K562 (cell line): ENCODE results near the gene STX12. TPM values are rescaled to one million over a fixed set of nuclear protein-coding genes. Genes with fewer than 3 reads are reported as not detected.
A peak's percentile ranks its signal among the peaks of the same experiment; 100 is the strongest.

ENCODE experiments used
- BHLHE40 ChIP-seq: IDR thresholded peaks from 2 replicates; pipeline ENCODE4 v1.6.1; 2011; ENCODE audit warnings: low read length, improper control_type of control experiment
- BRF1 ChIP-seq: IDR thresholded peaks from 3 replicates; pipeline ENCODE4 v1.6.1; 2011; ENCODE audit warnings: borderline replicate concordance, mild to moderate bottlenecking; ENCODE audit not compliant: insufficient read length; ENCODE audit errors: extremely low read depth
- HLTF ChIP-seq: fragments of 450-650 bp; IDR thresholded peaks from 2 replicates; pipeline ENCODE4 v1.6.1; 2016
- KLF10 ChIP-seq: fragments of 250-450 bp; sonication (Bioruptor Pico); IDR thresholded peaks from 2 replicates; pipeline ENCODE4 v1.6.1; 2021; ENCODE audit warnings: matching md5 sums
- PTRF ChIP-seq: fragments of 450-650 bp; IDR thresholded peaks from 2 replicates; pipeline ENCODE4 v1.6.1; 2016; ENCODE audit warnings: mild to moderate bottlenecking, missing genetic modification characterization, missing compliant biosample characterization
- SAFB ChIP-seq: fragments of 200-400 bp; formaldehyde crosslinking; IDR thresholded peaks from 2 replicates; pipeline ENCODE4 v1.6.1; 2017; ENCODE audit warnings: low read depth, low read length, borderline replicate concordance
- SAP30 ChIP-seq: fragments of 200-600 bp; sonication (generic); IDR thresholded peaks from 2 replicates; pipeline ENCODE4 v1.6.1; 2012; ENCODE audit warnings: borderline replicate concordance, low read depth, mild to moderate bottlenecking, moderate library complexity, low read length, control low read depth, inconsistent platforms; ENCODE audit not compliant: insufficient read depth, poor library complexity, severe bottlenecking
- SNRNP70 ChIP-seq: fragments of 200-400 bp; formaldehyde crosslinking; optimal IDR thresholded peaks from 2 replicates; pipeline ENCODE3; 2017; ENCODE audit warnings: low read depth, low read length
- SPI1 ChIP-seq: IDR thresholded peaks from 2 replicates; pipeline ENCODE4 v1.6.1; 2011; ENCODE audit warnings: low read depth, low read length, control low read depth, borderline replicate concordance
- SREBF2 ChIP-seq: sonication (generic); formaldehyde crosslinking; IDR thresholded peaks from 2 replicates; pipeline ENCODE4 v1.4.0; 2020; ENCODE audit warnings: mild to moderate bottlenecking, missing genetic modification reagents
- ZNF384 ChIP-seq: IDR thresholded peaks from 2 replicates; pipeline ENCODE4 v1.6.1; 2012; ENCODE audit warnings: low read depth, low read length, improper control_type of control experiment
- ZNF584 ChIP-seq: fragments of 200-800 bp; sonication (Bioruptor generic); IDR thresholded peaks from 2 replicates; pipeline ENCODE4 v1.6.1; 2016; ENCODE audit warnings: low read depth, mild to moderate bottlenecking, missing genetic modification characterization, missing compliant biosample characterization
- ZNF695 ChIP-seq: fragments of 450-650 bp; formaldehyde crosslinking; IDR thresholded peaks from 2 replicates; pipeline ENCODE4 v1.4.0; 2020; ENCODE audit warnings: mild to moderate bottlenecking, moderate library complexity
- ZNF699 ChIP-seq: fragments of 250-450 bp; sonication (Bioruptor Pico); IDR thresholded peaks from 2 replicates; pipeline ENCODE4 v1.8.0; 2021; ENCODE audit warnings: mild to moderate bottlenecking, moderate library complexity; ENCODE audit not compliant: insufficient replicate concordance
- polyA plus RNA-seq, 8 experiments: library from polyadenylated mRNA; depleted of rRNA in 4 of 8; stranded (reverse) in 5 of 8; unstranded in 3 of 8; fragments of >200 nt; fragmentation: Nextera tagmentation in 2 of 8; fragmentation: Illumina TruSeq in 1 of 8; extraction: Ambion mirVana in 2 of 8; extraction: Trizol in 1 of 8; gene quantifications; 2 replicates each; pipeline versions ENCODE4 v1.2.1 to v1.2.3, GENCODE V29; 2011 to 2014; ENCODE audit warnings: inconsistent platforms in 1 of 8, missing spikeins in 1 of 8
- total RNA-seq, 7 experiments: library from RNA; depleted of rRNA in 6 of 7; stranded (reverse); fragments of >200 nt in 6 of 7; fragmentation: Illumina TruSeq in 2 of 7; extraction: Trizol in 2 of 7; gene quantifications; 2 replicates each; pipeline versions ENCODE4 v1.2.1 to v1.2.3, GENCODE V29; 2011 to 2021; ENCODE audit warnings: low replicate concordance in 1 of 7
- TF ChIP-seq, protein P1 (sequence below): sonication (generic); formaldehyde crosslinking; IDR thresholded peaks from 2 replicates; pipeline ENCODE4 v1.5.0; 2020; ENCODE audit warnings: missing genetic modification reagents
- TF ChIP-seq, protein P2 (sequence below): fragments of 250-450 bp; sonication (Bioruptor Pico); IDR thresholded peaks from 2 replicates; pipeline ENCODE4 v1.8.0; 2022; ENCODE audit warnings: moderate library complexity, mild to moderate bottlenecking, inconsistent platforms
- TF ChIP-seq, protein P3 (sequence below): sonication (generic); formaldehyde crosslinking; IDR thresholded peaks from 2 replicates; pipeline ENCODE4 v1.8.0; 2022; ENCODE audit warnings: missing genetic modification reagents, mild to moderate bottlenecking, moderate library complexity, borderline replicate concordance
- TF ChIP-seq, protein P4 (sequence below): fragments of 450-650 bp; IDR thresholded peaks from 2 replicates; pipeline ENCODE4 v1.6.1; 2017; ENCODE audit warnings: antibody characterized with exemption
- TF ChIP-seq, protein P5 (sequence below), 3 experiments: fragments of 200-800 bp in 1 of 3; fragments of 250-450 bp in 1 of 3; fragments of 450-650 bp in 1 of 3; sonication (Bioruptor Pico) in 1 of 3; sonication (Bioruptor generic) in 1 of 3; formaldehyde crosslinking in 1 of 3; IDR thresholded peaks; 2 replicates each; pipeline versions ENCODE4 v1.6.1 to v1.8.0; 2016 to 2022; ENCODE audit warnings: mild to moderate bottlenecking in 2 of 3, missing genetic modification characterization in 2 of 3, missing compliant biosample characterization in 1 of 3, moderate library complexity in 1 of 3

Gene STX12
- total and polyA plus RNA-seq, 9 of the 15 experiments (the other 6 are each of a cell fraction or from before 2014, with no cell fraction given) = 16.9 to 31.3 (median 25.7) TPM

DNA sequence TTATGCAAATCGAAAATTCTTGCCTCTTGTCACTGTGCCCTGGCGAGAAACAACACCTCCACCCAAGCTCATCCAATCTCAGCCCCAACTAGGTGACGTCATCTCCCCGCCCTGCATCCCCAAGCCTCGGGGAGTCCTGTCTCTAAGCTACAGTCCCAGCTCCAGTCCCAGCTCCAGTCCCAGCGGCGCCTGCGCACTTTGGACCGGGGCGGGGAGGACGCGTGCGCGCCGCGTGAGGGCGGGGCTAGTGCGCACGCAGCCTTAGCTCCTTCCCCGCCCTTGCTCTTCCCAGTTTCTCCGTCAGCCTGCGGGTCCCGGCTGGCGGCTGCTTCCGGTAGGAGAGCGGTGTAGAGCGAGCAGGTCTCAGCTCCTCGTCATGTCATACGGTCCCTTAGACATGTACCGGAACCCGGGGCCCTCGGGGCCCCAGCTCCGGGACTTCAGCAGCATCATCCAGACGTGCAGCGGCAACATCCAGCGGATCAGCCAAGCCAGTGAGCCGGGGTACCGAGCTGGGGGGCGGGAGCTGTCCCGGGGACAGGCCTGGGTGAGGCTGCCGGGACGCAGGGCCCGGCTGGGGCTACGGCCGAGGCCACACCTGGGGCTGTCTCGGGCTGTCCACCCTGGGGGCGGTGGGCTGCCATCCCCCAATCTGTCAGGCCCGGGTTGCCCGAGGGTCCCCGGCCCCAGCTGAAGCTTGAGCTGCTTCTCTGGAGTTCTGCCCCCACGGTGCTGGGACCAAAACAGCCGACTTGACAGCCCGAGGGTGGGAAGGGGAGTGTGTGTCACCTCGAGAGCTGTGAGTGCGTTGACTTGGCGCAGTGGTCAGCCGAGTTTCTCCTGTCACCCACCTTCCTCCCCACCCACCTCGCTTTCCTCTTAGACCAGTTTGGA lies at the start of gene STX12 (continued):
- TF ChIP-seq, protein P1, sequence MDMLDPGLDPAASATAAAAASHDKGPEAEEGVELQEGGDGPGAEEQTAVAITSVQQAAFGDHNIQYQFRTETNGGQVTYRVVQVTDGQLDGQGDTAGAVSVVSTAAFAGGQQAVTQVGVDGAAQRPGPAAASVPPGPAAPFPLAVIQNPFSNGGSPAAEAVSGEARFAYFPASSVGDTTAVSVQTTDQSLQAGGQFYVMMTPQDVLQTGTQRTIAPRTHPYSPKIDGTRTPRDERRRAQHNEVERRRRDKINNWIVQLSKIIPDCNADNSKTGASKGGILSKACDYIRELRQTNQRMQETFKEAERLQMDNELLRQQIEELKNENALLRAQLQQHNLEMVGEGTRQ (CRISPR knock-in tag) = no peak
- TF ChIP-seq, protein P2, sequence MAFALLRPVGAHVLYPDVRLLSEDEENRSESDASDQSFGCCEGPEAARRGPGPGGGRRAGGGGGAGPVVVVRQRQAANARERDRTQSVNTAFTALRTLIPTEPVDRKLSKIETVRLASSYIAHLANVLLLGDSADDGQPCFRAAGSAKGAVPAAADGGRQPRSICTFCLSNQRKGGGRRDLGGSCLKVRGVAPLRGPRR = no peak
- TF ChIP-seq KLF10 (CRISPR knock-in tag) (no peak), SPI1 (no peak), SAFB (no peak), HLTF (peak; percentile 62; the same call in 1 of the 2 replicates), PTRF (tag) (no peak), ZNF384 (no peak), ZNF695 (no peak), BRF1 (no peak), BHLHE40 (peak; percentile 96), SAP30 (no peak), SREBF2 (no peak), ZNF584 (CRISPR knock-in tag) (peak; percentile 61; the same call in 1 of the 2 replicates), SNRNP70 (no peak), ZNF699 (no peak)
- TF ChIP-seq, protein P3, sequence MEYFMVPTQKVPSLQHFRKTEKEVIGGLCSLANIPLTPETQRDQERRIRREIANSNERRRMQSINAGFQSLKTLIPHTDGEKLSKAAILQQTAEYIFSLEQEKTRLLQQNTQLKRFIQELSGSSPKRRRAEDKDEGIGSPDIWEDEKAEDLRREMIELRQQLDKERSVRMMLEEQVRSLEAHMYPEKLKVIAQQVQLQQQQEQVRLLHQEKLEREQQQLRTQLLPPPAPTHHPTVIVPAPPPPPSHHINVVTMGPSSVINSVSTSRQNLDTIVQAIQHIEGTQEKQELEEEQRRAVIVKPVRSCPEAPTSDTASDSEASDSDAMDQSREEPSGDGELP (CRISPR knock-in tag) = peak; percentile 91
- TF ChIP-seq, protein P4, sequence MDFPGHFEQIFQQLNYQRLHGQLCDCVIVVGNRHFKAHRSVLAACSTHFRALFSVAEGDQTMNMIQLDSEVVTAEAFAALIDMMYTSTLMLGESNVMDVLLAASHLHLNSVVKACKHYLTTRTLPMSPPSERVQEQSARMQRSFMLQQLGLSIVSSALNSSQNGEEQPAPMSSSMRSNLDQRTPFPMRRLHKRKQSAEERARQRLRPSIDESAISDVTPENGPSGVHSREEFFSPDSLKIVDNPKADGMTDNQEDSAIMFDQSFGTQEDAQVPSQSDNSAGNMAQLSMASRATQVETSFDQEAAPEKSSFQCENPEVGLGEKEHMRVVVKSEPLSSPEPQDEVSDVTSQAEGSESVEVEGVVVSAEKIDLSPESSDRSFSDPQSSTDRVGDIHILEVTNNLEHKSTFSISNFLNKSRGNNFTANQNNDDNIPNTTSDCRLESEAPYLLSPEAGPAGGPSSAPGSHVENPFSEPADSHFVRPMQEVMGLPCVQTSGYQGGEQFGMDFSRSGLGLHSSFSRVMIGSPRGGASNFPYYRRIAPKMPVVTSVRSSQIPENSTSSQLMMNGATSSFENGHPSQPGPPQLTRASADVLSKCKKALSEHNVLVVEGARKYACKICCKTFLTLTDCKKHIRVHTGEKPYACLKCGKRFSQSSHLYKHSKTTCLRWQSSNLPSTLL = no peak
- TF ChIP-seq, protein P5, sequence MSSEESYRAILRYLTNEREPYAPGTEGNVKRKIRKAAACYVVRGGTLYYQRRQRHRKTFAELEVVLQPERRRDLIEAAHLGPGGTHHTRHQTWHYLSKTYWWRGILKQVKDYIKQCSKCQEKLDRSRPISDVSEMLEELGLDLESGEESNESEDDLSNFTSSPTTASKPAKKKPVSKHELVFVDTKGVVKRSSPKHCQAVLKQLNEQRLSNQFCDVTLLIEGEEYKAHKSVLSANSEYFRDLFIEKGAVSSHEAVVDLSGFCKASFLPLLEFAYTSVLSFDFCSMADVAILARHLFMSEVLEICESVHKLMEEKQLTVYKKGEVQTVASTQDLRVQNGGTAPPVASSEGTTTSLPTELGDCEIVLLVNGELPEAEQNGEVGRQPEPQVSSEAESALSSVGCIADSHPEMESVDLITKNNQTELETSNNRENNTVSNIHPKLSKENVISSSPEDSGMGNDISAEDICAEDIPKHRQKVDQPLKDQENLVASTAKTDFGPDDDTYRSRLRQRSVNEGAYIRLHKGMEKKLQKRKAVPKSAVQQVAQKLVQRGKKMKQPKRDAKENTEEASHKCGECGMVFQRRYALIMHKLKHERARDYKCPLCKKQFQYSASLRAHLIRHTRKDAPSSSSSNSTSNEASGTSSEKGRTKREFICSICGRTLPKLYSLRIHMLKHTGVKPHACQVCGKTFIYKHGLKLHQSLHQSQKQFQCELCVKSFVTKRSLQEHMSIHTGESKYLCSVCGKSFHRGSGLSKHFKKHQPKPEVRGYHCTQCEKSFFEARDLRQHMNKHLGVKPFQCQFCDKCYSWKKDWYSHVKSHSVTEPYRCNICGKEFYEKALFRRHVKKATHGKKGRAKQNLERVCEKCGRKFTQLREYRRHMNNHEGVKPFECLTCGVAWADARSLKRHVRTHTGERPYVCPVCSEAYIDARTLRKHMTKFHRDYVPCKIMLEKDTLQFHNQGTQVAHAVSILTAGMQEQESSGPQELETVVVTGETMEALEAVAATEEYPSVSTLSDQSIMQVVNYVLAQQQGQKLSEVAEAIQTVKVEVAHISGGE (CRISPR knock-in tag; IDR thresholded peaks at IDR 0.05) = peak in 2 of 3 experiments; percentile 56 to 81; a peak in 3 of 6 replicates
